Peyer's patch (tissue), 4 donors: ENCODE measurements around the gene CACHD1.

Experiments used
- CTCF ChIP-seq, 6 experiments: fragments of 450-650 bp in 4 of 6; fragments of 200-600 bp in 2 of 6; sonication (generic) in 1 of 6; IDR thresholded peaks; one replicate each; pipeline ENCODE4 v1.5.1; 2017 to 2019; ENCODE audit warnings: antibody characterized with exemption in 6 of 6, mild to moderate bottlenecking in 3 of 6, moderate library complexity in 1 of 6
- POLR2A ChIP-seq, 2 donors: fragments of 450-650 bp; IDR thresholded peaks; one replicate each; pipeline ENCODE4 v1.5.1; 2017; ENCODE audit warnings: antibody characterized with exemption in 2 of 2, mild to moderate bottlenecking in 2 of 2, moderate library complexity in 2 of 2

DNA sequence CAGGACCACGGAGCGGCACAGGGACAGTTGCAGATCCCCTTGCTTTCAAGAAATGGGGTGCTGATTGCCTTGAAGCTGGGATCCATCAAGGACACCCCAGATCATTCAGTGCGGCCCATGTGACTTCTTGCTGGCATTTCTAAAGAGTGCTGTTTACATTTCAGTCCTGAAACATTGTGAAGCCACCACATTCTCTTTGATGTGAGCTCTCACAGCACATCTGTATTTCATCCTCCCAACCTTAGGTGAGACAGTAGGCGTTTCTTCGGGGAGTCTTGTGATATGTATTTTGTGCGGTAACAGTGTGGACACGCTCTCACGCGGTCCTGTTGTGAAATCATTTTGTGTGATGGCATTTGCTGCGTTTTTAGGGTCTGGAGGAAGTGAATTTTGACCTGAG, 57.2 kb downstream of the CACHD1 start:
- TF ChIP-seq CTCF (IDR thresholded peaks at IDR 0.05) (no peak), POLR2A (IDR thresholded peaks at IDR 0.05) (no peak)
